Heart left ventricle (tissue), 13 donors: ENCODE results near the gene TIPARP.

Experiments
- CTCF ChIP-seq, 12 donors: fragments of 200-600 bp; sonication (generic) in 4 of 12; IDR thresholded peaks; one replicate each; pipeline versions ENCODE4 v1.5.0 to v1.8.0; 2018 to 2022; ENCODE audit warnings: antibody characterized with exemption in 12 of 12, mild to moderate bottlenecking in 5 of 12
- POLR2A ChIP-seq, 2 donors: fragments of 450-650 bp; IDR thresholded peaks; one replicate each; pipeline ENCODE4 v1.6.1; 2017; ENCODE audit warnings: antibody characterized with exemption in 2 of 2, mild to moderate bottlenecking in 2 of 2, moderate library complexity in 2 of 2
- donor health status: ischemic (EF 13 %, LVEDD 7.1; RV severe dilation, severe dysfunction).
- donor health status: DM: no; HTN: yes; CAD: no.
- donor health status: DM: no; HTN: no; CAD: no.
- donor health status: ischemic (EF 25% LVEDD 6.9; RV normal size, moderate dysfunction).
- donor health status: ischemic (EF 25% LVEDD 5.7; RV mildly dilated, moderate dysfunction).
- donor health status: ischemic (EF 35%, LVEDD 5.7; RV mildly dilated, moderate dysfunction).
- donor health status: nonischemic (EF 11% LVEDD 7.7; RV severe dilation, severe dysfunction).
- donor health status: DM: yes; HTN: yes; CAD: no.
- donor health status: PGD.
- donor health status: ischemic (EF 29% LVEDD 5.4; RV normal size, mild dysfunction).
- donor health status: nonischemic (EF 23%, LVEDD 6.1; RV moderate dilation, normal function).

- TF ChIP-seq CTCF (IDR thresholded peaks at IDR 0.05) (no peak), POLR2A (IDR thresholded peaks at IDR 0.05) (no peak)
Observed at GRCh38 chr3:156628836-156629618, 45.4 kb upstream of the TIPARP start.
